Measurements from ENCODE around the gene SAG. TPM values are rescaled to one million over a fixed set of nuclear protein-coding genes. Genes with fewer than 3 reads are reported as not detected.

Gene SAG
- total RNA-seq, 3 donors from 2014 or later: 0.63 TPM; not detected in 2

GRCh38 chr2:233351423-233351822, 43.8 kb downstream of the SAG start:
- Histone ChIP-seq H3K9me3 (no peaks in the 10 kb centered on the region), H3K4me1 (ENCODE audit: low read depth) (peaks cover 43% of the 10 kb centered on the region), H3K36me3 (ENCODE audit: low read depth) (no peaks in the 10 kb centered on the region), H3K4me3 (no peak overlapping the region)
- intact Hi-C loops (cut with DNase I, micrococcal nuclease): loop anchor here in 1 of 2 donors (10.0 kb wide), 1 partner anchor 93 kb away; no protein-coding TSS in a partner anchor
- DNase-seq (no peak), ATAC-seq (no peak)
- TF ChIP-seq CTCF (IDR thresholded peaks at IDR 0.05): no peak

- H3K9me3 ChIP-seq: no peaks in the 10 kb centered on the region
- no peak for TF ChIP-seq CTCF (IDR thresholded peaks at IDR 0.05)
- no peak for DNase-seq
- H3K4me1 ChIP-seq (ENCODE audit: low read depth): peaks cover 43% of the 10 kb centered on the region
- intact Hi-C loops (cut with DNase I, micrococcal nuclease): loop anchor here in 1 of 2 donors (10.0 kb wide), 1 partner anchor 93 kb away; no protein-coding TSS in a partner anchor
- H3K4me3 ChIP-seq: no peak overlapping the region
- no peaks in the 10 kb centered on the region for H3K36me3 ChIP-seq (ENCODE audit: low read depth)
- ATAC-seq: no peak
Measured at GRCh38 chr2:233352141-233352842, 44.7 kb downstream of the SAG start.

- no peaks in the 10 kb centered on the region for H3K36me3 ChIP-seq (ENCODE audit: low read depth)
- TF ChIP-seq CTCF (IDR thresholded peaks at IDR 0.05): no peak
- peak in 2 of 3 donors; percentile 76 to 79 for DNase-seq
- H3K9me3 ChIP-seq: no peaks in the 10 kb centered on the region
- ATAC-seq: no peak
- H3K4me1 ChIP-seq (ENCODE audit: low read depth): peaks cover 41% of the 10 kb centered on the region
- intact Hi-C loops (cut with DNase I, micrococcal nuclease): loop anchor here in 1 of 2 donors (10.0 kb wide), 1 partner anchor 92 kb away; no protein-coding TSS in a partner anchor
- no peak overlapping the region for H3K4me3 ChIP-seq
Measured at GRCh38 chr2:233353101-233353768, 45.6 kb downstream of the SAG start.

GRCh38 chr2:233353769-233354499, 46.3 kb downstream of the SAG start, which contains the start of gene DGKD:
Gene DGKD (plus strand): TSS chr2:233354494. CDS start chr2:233354519, 25 bp downstream.
- Histone ChIP-seq H3K36me3 (ENCODE audit: low read depth) (no peaks in the 10 kb centered on the region), H3K4me3 (peak within 1 kb of the TSS; percentile 44), H3K9me3 (no peaks in the 10 kb centered on the region), H3K4me1 (ENCODE audit: low read depth) (peaks cover 34% of the 10 kb centered on the region)
- intact Hi-C loops (cut with DNase I, micrococcal nuclease): loop anchor here in 1 of 2 donors (10.0 kb wide), 1 partner anchor 91 kb away; no protein-coding TSS in a partner anchor
- peak; percentile 74 to 83 (median 82) for DNase-seq
- peak; percentile 87 for ATAC-seq
- no peak for TF ChIP-seq CTCF (IDR thresholded peaks at IDR 0.05)

GRCh38 chr2:233354500-233354924, 46.9 kb downstream of the SAG start:
- intact Hi-C loops (cut with DNase I, micrococcal nuclease): loop anchor here in 1 of 2 donors (10.0 kb wide), 1 partner anchor 90 kb away; no protein-coding TSS in a partner anchor
- TF ChIP-seq CTCF (IDR thresholded peaks at IDR 0.05): no peak
- H3K4me1 ChIP-seq (ENCODE audit: low read depth): peaks cover 29% of the 10 kb centered on the region

More at GRCh38 chr2:233354500-233354924, 46.9 kb downstream of the SAG start:
- H3K36me3 ChIP-seq (ENCODE audit: low read depth): no peaks in the 10 kb centered on the region
- no peaks in the 10 kb centered on the region for H3K9me3 ChIP-seq
- DNase-seq (peak in 1 of 3 donors; percentile 75), ATAC-seq (no peak)
- peak overlapping the region; percentile 44 for H3K4me3 ChIP-seq

All from mucosa of descending colon (tissue), 3 donors.